ENCODE measurements around the gene EFNA5.

EFNA5 gene

GRCh38 chr5:107388141-107388861 is 282.4 kb downstream of the EFNA5 start:
- Histone ChIP-seq H3K27ac (ENCODE audit: extremely low read depth, low read depth, low read length) (no peak overlapping the region; the same call in 1 of the 2 replicates), H3K36me3 (ENCODE audit: control insufficient read depth in 2 of 2, insufficient read depth in 1 of 2, low read length in 2 of 2) (peaks cover 0 to 10% of the 10 kb centered on the region in 2 experiments; a peak in 1 of 3 replicates), H3K4me3 (ENCODE audit: low read depth, low read length) (no peak overlapping the region), H3K4me1 (ENCODE audit: control insufficient read depth, insufficient read depth, low read length) (peaks cover 21% of the 10 kb centered on the region), H3K9me3 (ENCODE audit: control insufficient read depth, insufficient read depth, low read depth, low read length) (no peaks in the 10 kb centered on the region)
- POLR2A ChIA-PET: no interaction called here
- CTCF ChIA-PET: interaction anchor here (1.4 kb wide), 1 partner anchor 184 kb away, joined by 3 read pairs; no protein-coding TSS in a partner anchor
- no peak for TF ChIP-seq ZNF221 (tag by site-specific recombination; IDR thresholded peaks at IDR 0.05; ENCODE audit: borderline replicate concordance)
- TF ChIP-seq ZNF26 (tag by site-specific recombination; IDR thresholded peaks at IDR 0.05): no peak
- TF ChIP-seq ZIC2 (tag by site-specific recombination; IDR thresholded peaks at IDR 0.05): no peak
- 0 out of 2 replicates have a peak, but pooled peaks have one; percentile 16 for TF ChIP-seq ZNF843 (tag by site-specific recombination; IDR thresholded peaks at IDR 0.05)
- TF ChIP-seq PRDM1 (tag by site-specific recombination; IDR thresholded peaks at IDR 0.05): 0 out of 2 replicates have a peak, but pooled peaks have one; percentile 21
- TF ChIP-seq ZBTB26 (tag by site-specific recombination; optimal IDR thresholded peaks at IDR 0.05): no peak
- peak; percentile 66 for TF ChIP-seq SP7 (tag by site-specific recombination; IDR thresholded peaks at IDR 0.05)
- TF ChIP-seq ZNF549 (tag by site-specific recombination; IDR thresholded peaks at IDR 0.05): no peak
- TF ChIP-seq ZNF621 (tag by site-specific recombination; IDR thresholded peaks at IDR 0.05): no peak
- peak; percentile 92 for TF ChIP-seq FEZF1 (tag by site-specific recombination; IDR thresholded peaks at IDR 0.05)
- peak; percentile 91 for TF ChIP-seq PRDM6 (tag by site-specific recombination; IDR thresholded peaks at IDR 0.05)
- TF ChIP-seq IKZF3 (tag by site-specific recombination; IDR thresholded peaks at IDR 0.05): no peak
- TF ChIP-seq WT1 (tag by site-specific recombination; IDR thresholded peaks at IDR 0.05): peak; percentile 91
- TF ChIP-seq ZBTB17 (tag by site-specific recombination; IDR thresholded peaks at IDR 0.05): no peak
- TF ChIP-seq AEBP2 (tag by site-specific recombination; IDR thresholded peaks at IDR 0.05; ENCODE audit: borderline replicate concordance): no peak
- no peak for TF ChIP-seq ZNF600 (tag by site-specific recombination; IDR thresholded peaks at IDR 0.05)
- TF ChIP-seq ZFP69B (tag by site-specific recombination; IDR thresholded peaks at IDR 0.05): no peak
- no peak for TF ChIP-seq ZNF121 (tag by site-specific recombination; IDR thresholded peaks at IDR 0.05)
- TF ChIP-seq OSR2 (tag by site-specific recombination; IDR thresholded peaks at IDR 0.05): peak; percentile 28; the same call in 1 of the 2 replicates
- no peak for TF ChIP-seq HOXD13 (CRISPR knock-in tag; IDR thresholded peaks at IDR 0.05; ENCODE audit: borderline replicate concordance)
- no peak for TF ChIP-seq ZBTB10 (tag by site-specific recombination; IDR thresholded peaks at IDR 0.05)
- no peak for TF ChIP-seq ZNF747 (tag by site-specific recombination; IDR thresholded peaks at IDR 0.05)

Measured in HEK293 (cell line).